H1 (cell line): ENCODE results near the gene RIMBP2. TPM values are rescaled to one million over a fixed set of nuclear protein-coding genes. Genes with fewer than 3 reads are reported as not detected.

Experiments
- CTCF ChIA-PET: fragments of 300-600 bp; sonication (Branson Sonifier 250); formaldehyde crosslinking; loops from one replicate; lab custom pipeline; 2021; ENCODE audit not compliant: partially characterized antibody; lab: Charles Lee
- POLR2A ChIA-PET: fragments of 300-600 bp; sonication (Branson Sonifier 250); formaldehyde crosslinking; loops from one replicate; lab custom pipeline; 2021; ENCODE audit warnings: inconsistent platforms; ENCODE audit not compliant: partially characterized antibody; lab: Charles Lee
- DNase-seq, 2 experiments: peaks; one replicate each; pipeline versions ENCODE4 v3.0.0 to v3.0.0-alpha.2; 2010 to 2022; ENCODE audit warnings: low spot score in 2 of 2, low read depth in 1 of 2, mixed read lengths in 1 of 2
- FAIRE-seq: peaks from 2 replicates; lab custom pipeline; 2011; peaks lifted over from hg19 to GRCh38; lab: Jason Lieb, UNC
- H2AFZ ChIP-seq: 2 replicates; pipeline ENCODE4 v1.8.1; 2012; ENCODE audit warnings: low read length, inconsistent platforms
- H2AK5ac ChIP-seq: 2 replicates; pipeline ENCODE4 v1.6.1; 2013; ENCODE audit warnings: low read depth, low read length
- H2BK120ac ChIP-seq: replicated peaks from 2 replicates; pipeline ENCODE3; 2013; ENCODE audit warnings: low read depth, low read length, inconsistent platforms
- H2BK12ac ChIP-seq: 2 replicates; pipeline ENCODE4 v1.6.1; 2013; ENCODE audit warnings: low read depth, low read length
- H2BK15ac ChIP-seq: 2 replicates; pipeline ENCODE4 v1.6.1; 2013; ENCODE audit warnings: low read length
- H2BK20ac ChIP-seq: 2 replicates; pipeline ENCODE4 v1.6.1; 2013; ENCODE audit warnings: low read length
- H2BK5ac ChIP-seq: 2 replicates; pipeline ENCODE4 v1.6.1; 2013; ENCODE audit warnings: low read depth, low read length
- H3K14ac ChIP-seq: 2 replicates; pipeline ENCODE4 v1.6.1; 2013; ENCODE audit warnings: inconsistent platforms; ENCODE audit not compliant: insufficient read length
- H3K18ac ChIP-seq: 2 replicates; pipeline ENCODE4 v1.6.1; 2013; ENCODE audit warnings: low read length; ENCODE audit errors: extremely low read depth
- H3K23ac ChIP-seq: 2 replicates; pipeline ENCODE4 v1.6.1; 2013; ENCODE audit warnings: inconsistent platforms; ENCODE audit not compliant: insufficient read length
- H3K23me2 ChIP-seq: 2 replicates; pipeline ENCODE4 v1.6.1; 2013; ENCODE audit warnings: low read depth, low read length
- H3K27ac ChIP-seq: 2 replicates; pipeline ENCODE4 v1.6.1; 2011; ENCODE audit warnings: low read depth, low read length, inconsistent platforms
- H3K27me3 ChIP-seq, 4 experiments: replicated peaks in 1 of 4; 1 replicate in 1 of 4; 2 replicates in 3 of 4; pipeline versions ENCODE4 v1.6.1 to v1.8.1; 2011 to 2013; ENCODE audit warnings: low read length in 3 of 4, mild to moderate bottlenecking in 3 of 4, inconsistent platforms in 2 of 4, mixed read lengths in 2 of 4, moderate library complexity in 1 of 4; ENCODE audit not compliant: control insufficient read depth in 3 of 4, insufficient read depth in 3 of 4; ENCODE audit errors: extremely low read depth in 1 of 4
- H3K36me3 ChIP-seq, 4 experiments: 2 replicates each; pipeline versions ENCODE4 v1.6.1 to v1.8.1; 2011 to 2013; ENCODE audit warnings: mild to moderate bottlenecking in 4 of 4, low read length in 3 of 4, moderate library complexity in 2 of 4, control low read depth in 1 of 4, inconsistent platforms in 1 of 4; ENCODE audit not compliant: insufficient read depth in 4 of 4, control insufficient read depth in 2 of 4
- H3K4ac ChIP-seq: replicated peaks from 2 replicates; pipeline ENCODE3; 2013; ENCODE audit warnings: low read length, low read depth, mixed read lengths, inconsistent platforms; ENCODE audit not compliant: insufficient read length
- H3K4me1 ChIP-seq, 4 experiments: replicated peaks in 1 of 4; 1 replicate in 1 of 4; 2 replicates in 3 of 4; pipeline versions ENCODE4 v1.6.1 to v1.8.1; 2011 to 2013; ENCODE audit warnings: low read length in 3 of 4, inconsistent platforms in 2 of 4, mixed read lengths in 1 of 4; ENCODE audit not compliant: insufficient read depth in 4 of 4, control insufficient read depth in 3 of 4
- H3K4me2 ChIP-seq, 2 experiments: 2 replicates each; pipeline versions ENCODE4 v1.6.1 to v1.8.1; 2011 to 2013; ENCODE audit warnings: low read depth in 2 of 2, low read length in 2 of 2, control low read depth in 1 of 2, inconsistent platforms in 1 of 2, mild to moderate bottlenecking in 1 of 2; ENCODE audit not compliant: insufficient read depth in 1 of 2
- H3K4me3 ChIP-seq, 4 experiments: fragments of 200-600, 300-600 bp in 1 of 4; sonication (generic), shearing (Covaris generic), sonication (Bioruptor Twin) in 1 of 4; 2 replicates each; pipeline versions ENCODE4 v1.5.1 to v1.8.1; 2011 to 2016; ENCODE audit warnings: low read length in 4 of 4, low read depth in 3 of 4, control low read depth in 2 of 4, inconsistent platforms in 2 of 4, mild to moderate bottlenecking in 2 of 4, mixed read lengths in 1 of 4, moderate library complexity in 1 of 4; ENCODE audit not compliant: insufficient read depth in 2 of 4; ENCODE audit errors: extremely low read depth in 1 of 4
- H3K56ac ChIP-seq: replicated peaks from 2 replicates; pipeline ENCODE3; 2013; ENCODE audit warnings: low read depth, mild to moderate bottlenecking, mixed read lengths, low read length, inconsistent platforms; ENCODE audit not compliant: insufficient read length
- H3K79me1 ChIP-seq: 2 replicates; pipeline ENCODE4 v1.6.1; 2013; ENCODE audit warnings: low read depth, low read length, control low read depth
- H3K79me2 ChIP-seq, 2 experiments: 2 replicates each; pipeline versions ENCODE4 v1.6.1 to v1.8.1; 2012 to 2013; ENCODE audit warnings: low read length in 2 of 2, mild to moderate bottlenecking in 2 of 2, inconsistent platforms in 1 of 2; ENCODE audit not compliant: insufficient read depth in 2 of 2, control insufficient read depth in 1 of 2
- H3K9ac ChIP-seq, 4 experiments: replicated peaks in 1 of 4; 1 replicate in 1 of 4; 2 replicates in 3 of 4; pipeline versions ENCODE4 v1.6.1 to v1.8.1; 2011 to 2013; ENCODE audit warnings: low read depth in 3 of 4, low read length in 3 of 4, control low read depth in 2 of 4, mild to moderate bottlenecking in 2 of 4, moderate library complexity in 2 of 4, inconsistent platforms in 1 of 4; ENCODE audit errors: extremely low read depth in 1 of 4
- H3K9me3 ChIP-seq, 2 experiments: 2 replicates each; pipeline versions ENCODE4 v1.6.1 to v1.8.1; 2012 to 2013; ENCODE audit warnings: mild to moderate bottlenecking in 2 of 2, moderate library complexity in 2 of 2, control low read depth in 1 of 2, inconsistent platforms in 1 of 2, low read depth in 1 of 2, low read length in 1 of 2, mixed read lengths in 1 of 2; ENCODE audit not compliant: insufficient read depth in 2 of 2
- H4K20me1 ChIP-seq, 2 experiments: replicated peaks in 1 of 2; 2 replicates each; pipeline versions ENCODE3 to v1.8.1; 2011 to 2013; ENCODE audit warnings: inconsistent platforms in 2 of 2, low read length in 2 of 2, mild to moderate bottlenecking in 1 of 2; ENCODE audit not compliant: insufficient read depth in 2 of 2, control insufficient read depth in 1 of 2
- H4K5ac ChIP-seq: 2 replicates; pipeline ENCODE4 v1.6.1; 2013; ENCODE audit warnings: low read length, low read depth, mixed read lengths, inconsistent platforms; ENCODE audit not compliant: insufficient read length
- H4K8ac ChIP-seq: 2 replicates; pipeline ENCODE4 v1.8.0; 2013; ENCODE audit warnings: mild to moderate bottlenecking, moderate library complexity, low read length, inconsistent platforms; ENCODE audit not compliant: insufficient read depth; ENCODE audit errors: extremely low read depth
- H4K91ac ChIP-seq: replicated peaks from 2 replicates; pipeline ENCODE3; 2013; ENCODE audit warnings: low read length, mixed read lengths, inconsistent platforms; ENCODE audit not compliant: insufficient read length
- JUN ChIP-seq: IDR thresholded peaks from 2 replicates; pipeline ENCODE4 v1.6.1; 2011; ENCODE audit warnings: low read depth, mild to moderate bottlenecking, improper control_type of control experiment, low read length
- MAX ChIP-seq: IDR thresholded peaks from 2 replicates; pipeline ENCODE4 v1.6.1; 2012; ENCODE audit warnings: inconsistent platforms
- WGBS, 2 experiments: shearing (Covaris generic) in 1 of 2; methylation state at CpG; one replicate each; pipeline versions ENCODE4 v1.1.6 to v1.1.7; 2013 to 2015; ENCODE audit warnings: low lambda C conversion rate in 2 of 2, mixed read lengths in 2 of 2, inconsistent platforms in 1 of 2, low coverage in 1 of 2, missing lambda C conversion rate in 1 of 2; ENCODE audit not compliant: insufficient replicate concordance in 2 of 2, insufficient coverage in 1 of 2, insufficient read length in 1 of 2; ENCODE audit errors: extremely low coverage in 1 of 2, missing lambda C conversion rate in 1 of 2; 5-methylcytosine and 5-hydroxymethylcytosine counted together
- polyA plus RNA-seq, 7 experiments: library from polyadenylated mRNA; depleted of rRNA in 3 of 7; stranded (reverse) in 5 of 7; unstranded in 2 of 7; fragments of >200 nt in 5 of 7; fragments of 200-250 nt in 2 of 7; gene quantifications; 1 replicate in 5 of 7; 2 replicates in 1 of 7; 4 replicates in 1 of 7; pipeline versions ENCODE4 v1.2.1 to v1.2.3, GENCODE V29; 2011 to 2013; ENCODE audit warnings: missing spikeins in 2 of 7, mixed read lengths in 2 of 7
- total RNA-seq: library from RNA; stranded (reverse); fragmentation: NEBNext Ultra II Directional; extraction: Animal tissue kit (Norgen Biotek cat#: 25700); gene quantifications from 2 replicates; pipeline ENCODE4 v1.2.1, GENCODE V29; 2021

RIMBP2 gene
- total and polyA plus RNA-seq, 2 of the 8 experiments (the other 6 are each of a cell fraction or from before 2014, with no cell fraction given) = 0.18 to 0.65 TPM

- Histone ChIP-seq H2AK5ac (no peak overlapping the region), H4K5ac (no peak overlapping the region), H3K27ac (no peak overlapping the region), H3K79me2 (no peaks in the 10 kb centered on the region), H3K23ac (no peak overlapping the region), H3K14ac (no peak overlapping the region), H3K36me3 (no peaks in the 10 kb centered on the region; a peak in 1 of 8 replicates), H2BK20ac (no peak overlapping the region), H3K4me3 (no peak overlapping the region), H2BK15ac (no peak overlapping the region), H4K20me1 (no peaks in the 10 kb centered on the region), H3K9me3 (peaks cover 16 to 17% of the 10 kb centered on the region in 2 experiments), H2BK5ac (no peak overlapping the region), H3K56ac (no peak overlapping the region), H3K27me3 (no peaks in the 10 kb centered on the region), H3K4ac (no peak overlapping the region), H2BK120ac (no peak overlapping the region), H3K9ac (no peak overlapping the region), H2BK12ac (no peak overlapping the region), H3K4me2 (no peak overlapping the region), H3K18ac (no peak overlapping the region), H3K79me1 (no peaks in the 10 kb centered on the region), H4K91ac (no peak overlapping the region), H3K23me2 (no peaks in the 10 kb centered on the region; the same call in 1 of the 2 replicates), H3K4me1 (no peaks in the 10 kb centered on the region), H2AFZ (no peak overlapping the region), H4K8ac (no peak overlapping the region)
- ChIA-PET CTCF (interaction anchor here (0.6 to 1.1 kb wide), 4 partner anchors 19 to 184 kb away, joined by 3 read pairs; no protein-coding TSS in a partner anchor), POLR2A (no interaction called here)
- no peak for FAIRE-seq
- 92% methylated on average over 2 of the region's 2 CpGs; no CpG with 5 or more reads in 1 of the 2 experiments for WGBS, 2 experiments
- TF ChIP-seq MAX = no peak
- TF ChIP-seq JUN = no peak
- no peak for DNase-seq
These were observed 152.8 kb downstream of the RIMBP2 start for GRCh38 chr12:130563323-130563722.
